ENCODE measurements around the gene MYH11.
"Not testable (repeated sequence)": the region's sequence is repeated elsewhere in the genome, so short reads cannot be mapped to it uniquely, and the experiment has no call there.

MYH11 gene

GRCh38 chr16:15655561-15655960 lies 201.3 kb downstream of the MYH11 start:
- DNase-seq = not testable (repeated sequence)

- DNase-seq = no peak
Measured at GRCh38 chr16:15654591-15654990, 202.2 kb downstream of the MYH11 start.

- no peak for DNase-seq
Measured at GRCh38 chr16:15653227-15653626, 203.6 kb downstream of the MYH11 start.

All from CD4-positive, alpha-beta T cell treated with Interleukin-10 for 1 hour (primary cell).